ENCODE results near the gene ARID1B.
A peak's percentile ranks its signal among the peaks of the same experiment; 100 is the strongest.

Gene ARID1B

DNA sequence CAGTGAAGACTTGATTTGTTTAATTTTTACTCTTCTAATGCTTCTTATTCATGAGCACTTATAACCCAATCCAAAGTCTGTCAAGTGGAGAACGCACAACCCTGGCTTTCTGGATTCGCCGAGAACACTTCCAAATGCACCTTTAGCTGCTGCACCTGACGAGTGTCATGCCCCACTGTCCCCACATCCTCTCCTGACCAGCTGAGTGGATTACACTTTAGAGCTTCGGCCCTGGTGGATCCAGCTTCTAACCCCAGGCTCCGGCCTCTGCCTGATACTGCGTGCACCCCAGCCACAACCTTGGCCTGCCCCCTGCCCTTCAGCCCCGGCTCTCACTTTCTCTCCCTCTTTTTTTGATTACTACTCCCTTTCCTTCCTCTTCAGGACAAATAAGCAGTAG is 287.3 kb downstream of the ARID1B start:
- DNase-seq: no peak

DNA sequence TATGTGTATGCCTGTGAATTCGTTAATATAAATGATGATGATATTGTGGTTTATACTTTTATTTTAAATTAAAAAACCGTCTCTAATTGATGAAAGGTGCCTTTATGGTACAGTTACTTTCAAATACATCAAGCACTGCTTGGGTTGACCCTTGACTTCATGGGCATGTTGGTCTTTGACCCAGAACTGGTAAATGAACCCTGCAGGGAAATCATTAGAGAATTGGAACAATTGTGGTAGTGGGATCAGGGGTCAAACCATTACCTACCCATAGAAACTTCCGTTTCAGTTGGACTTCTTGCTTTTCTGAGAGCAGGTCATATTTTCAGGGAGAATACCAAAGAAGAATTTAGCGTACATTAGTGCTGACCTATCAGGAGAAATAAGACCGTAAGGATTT is 288.2 kb downstream of the ARID1B start:
- no peak for DNase-seq

DNA sequence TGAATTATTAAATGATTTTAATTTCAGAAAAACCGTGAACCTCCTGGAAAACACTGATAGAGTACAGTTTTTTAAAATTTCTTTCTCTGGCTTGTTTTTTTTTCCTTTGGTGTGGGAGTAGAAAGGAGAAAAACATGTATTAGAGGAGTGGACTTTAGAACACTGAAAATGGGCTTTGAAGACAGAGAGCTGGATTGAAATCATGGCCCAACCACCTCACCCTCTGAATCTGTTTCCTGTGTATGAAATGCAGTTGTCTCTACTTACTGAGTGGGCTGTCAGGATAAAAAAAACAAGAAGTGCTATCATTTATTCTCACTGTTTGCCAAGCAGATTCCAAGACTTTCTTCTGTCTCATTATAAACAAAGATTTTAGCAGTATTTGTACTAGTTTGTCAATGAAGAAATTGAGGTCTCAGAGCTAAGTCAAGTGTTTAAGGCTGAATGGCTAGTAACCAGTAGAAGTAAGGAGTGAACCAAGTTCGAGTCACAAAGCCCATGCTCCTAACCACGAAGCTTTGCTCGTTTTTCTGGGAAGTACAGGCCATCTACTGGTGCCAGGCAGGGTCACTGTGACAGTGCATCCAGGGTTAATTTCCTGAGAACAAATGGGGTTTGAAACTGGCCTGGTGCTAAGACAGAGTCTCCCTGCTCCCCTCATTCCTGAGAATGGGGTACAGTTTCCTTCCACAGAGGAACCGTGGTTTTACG is 289.8 kb downstream of the ARID1B start:
- peak; percentile 8 to 9 for DNase-seq

DNA sequence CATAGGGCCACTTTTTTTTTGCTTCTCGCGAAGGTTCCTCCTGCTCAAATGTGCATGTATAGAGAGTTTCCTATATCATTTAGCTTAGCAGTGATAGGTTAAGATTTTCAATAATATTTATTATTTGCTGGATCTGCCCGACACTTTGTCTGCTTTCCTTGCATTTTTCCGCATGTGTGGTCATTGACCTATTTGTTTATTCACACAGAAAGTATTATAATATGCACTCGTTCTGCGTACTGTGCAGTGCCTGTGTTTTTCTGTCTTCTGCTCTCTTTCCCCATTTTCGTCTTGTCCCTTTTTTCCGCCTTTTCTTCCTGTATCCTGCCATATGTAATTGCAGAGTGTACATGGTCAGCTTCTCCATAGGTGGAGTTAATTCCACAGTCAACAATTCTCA is 290.3 kb downstream of the ARID1B start:
- DNase-seq: no peak

DNA sequence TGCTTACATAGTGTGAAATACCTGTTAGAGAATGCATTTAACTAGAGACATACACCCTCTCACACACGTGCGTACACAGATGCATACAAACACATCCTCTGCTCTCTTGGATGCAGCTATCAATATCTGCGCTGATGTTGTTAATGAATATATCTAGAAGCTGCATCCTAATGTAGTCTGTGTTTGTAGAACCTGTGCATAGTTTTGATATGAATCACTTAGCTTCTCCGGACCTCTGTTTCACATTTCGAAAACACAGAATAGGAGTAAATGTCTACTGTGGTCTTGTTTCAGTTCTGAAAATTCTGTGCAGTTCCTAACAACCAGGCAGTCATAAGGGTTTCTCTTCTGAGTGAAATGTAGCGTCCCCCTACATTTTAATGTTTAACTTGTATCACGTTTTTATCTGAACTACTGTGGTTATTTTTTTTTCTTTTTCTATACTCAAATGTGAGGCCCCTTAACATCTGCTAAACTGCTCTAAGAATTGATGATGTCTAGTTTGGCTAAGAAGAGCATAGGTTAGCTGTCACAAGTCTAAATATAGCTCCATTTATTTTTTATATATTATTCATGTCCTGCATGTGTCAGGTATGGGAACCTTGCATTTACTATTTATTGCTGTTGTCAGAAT is 291.6 kb downstream of the ARID1B start:
- no peak for DNase-seq

DNA sequence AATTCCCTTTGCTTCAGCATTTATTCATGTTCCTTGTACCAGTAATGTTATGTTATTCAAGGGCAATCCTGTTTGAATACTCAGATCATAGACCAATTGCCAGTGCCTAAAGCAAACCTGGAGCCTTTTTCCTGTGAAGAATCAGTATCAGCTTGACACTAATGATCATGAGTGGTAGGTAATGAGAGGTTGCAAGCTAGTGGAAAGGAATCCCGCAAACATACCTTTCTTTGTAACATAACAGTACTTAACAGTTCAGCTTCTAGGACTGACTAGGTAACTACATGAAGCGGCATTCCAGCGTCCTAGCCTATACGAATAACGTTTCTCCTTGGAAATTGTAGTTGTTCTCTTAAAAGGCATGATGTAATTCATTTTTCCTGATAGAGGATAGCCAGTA is 292.4 kb downstream of the ARID1B start:
- DNase-seq: no peak

DNA sequence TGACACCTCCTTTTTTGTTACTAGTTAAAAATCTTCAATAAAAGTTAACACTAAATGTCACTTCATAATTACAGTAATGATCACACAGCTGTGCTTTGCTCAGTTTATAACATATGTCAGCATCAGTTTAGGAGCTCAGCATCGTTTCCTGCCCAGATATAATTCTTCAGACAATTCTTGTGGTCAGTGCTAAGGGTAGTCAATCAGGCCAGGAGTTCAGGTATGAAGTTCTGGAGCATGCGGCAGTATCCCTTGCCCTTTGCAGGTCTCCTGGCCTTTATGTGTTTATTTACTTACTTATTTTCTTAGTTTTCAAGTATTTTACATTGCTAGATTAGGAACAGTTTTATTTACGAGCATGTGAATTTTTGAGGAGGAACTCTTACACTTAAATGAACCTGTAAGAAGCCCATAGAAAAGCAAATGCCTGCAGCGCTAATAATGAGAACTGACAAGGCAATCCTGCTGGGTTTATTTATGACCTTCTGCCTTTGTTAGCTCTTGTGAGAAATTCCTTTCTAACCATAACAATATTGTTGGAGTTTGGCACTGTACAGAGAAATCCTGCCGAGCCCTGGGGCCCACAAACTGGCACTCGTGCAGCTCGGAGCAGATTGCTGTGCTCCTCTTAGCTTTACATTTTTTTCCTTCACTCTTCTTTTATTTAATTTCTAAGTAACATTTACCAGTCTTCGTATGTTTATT is 293.4 kb downstream of the ARID1B start:
- DNase-seq: no peak

DNA sequence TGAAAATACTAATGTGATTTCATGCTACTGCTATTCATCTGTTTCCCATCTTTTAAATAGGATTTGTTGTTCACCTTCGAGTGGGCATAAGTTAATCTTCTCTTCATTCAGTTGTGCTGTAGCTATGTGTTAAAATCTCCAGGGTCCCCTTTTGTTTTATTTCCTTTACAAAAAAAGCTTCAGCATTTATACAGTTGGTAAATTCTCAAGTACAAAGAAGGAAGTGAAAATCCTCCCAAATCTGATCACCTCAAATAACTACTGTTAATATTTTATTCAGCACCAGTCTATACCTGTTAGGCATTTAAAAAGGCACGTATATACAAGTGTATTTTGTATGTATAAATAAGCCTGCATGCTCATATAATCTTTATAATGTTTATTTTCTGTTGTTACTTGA is 294.9 kb downstream of the ARID1B start:
- no peak for DNase-seq

DNA sequence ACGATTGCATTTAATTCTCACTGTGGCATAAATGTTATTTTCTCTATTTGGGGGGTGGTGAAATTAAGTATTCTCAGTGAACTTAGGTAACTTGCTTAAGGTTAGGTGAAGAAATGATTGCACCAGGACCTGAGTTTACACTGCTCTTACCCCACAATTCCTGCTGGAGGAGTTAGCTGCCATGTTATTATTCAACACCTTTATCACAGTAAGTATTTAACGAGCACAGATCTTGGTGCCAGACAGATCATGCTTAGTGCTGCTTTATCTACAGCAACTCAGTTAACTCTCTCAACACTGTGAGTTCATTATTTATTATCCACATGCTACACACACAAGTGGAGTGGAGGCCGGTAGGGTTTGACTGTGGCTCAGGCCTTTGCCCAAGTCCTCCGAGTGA is 296.4 kb downstream of the ARID1B start:
- no peak for DNase-seq

DNA sequence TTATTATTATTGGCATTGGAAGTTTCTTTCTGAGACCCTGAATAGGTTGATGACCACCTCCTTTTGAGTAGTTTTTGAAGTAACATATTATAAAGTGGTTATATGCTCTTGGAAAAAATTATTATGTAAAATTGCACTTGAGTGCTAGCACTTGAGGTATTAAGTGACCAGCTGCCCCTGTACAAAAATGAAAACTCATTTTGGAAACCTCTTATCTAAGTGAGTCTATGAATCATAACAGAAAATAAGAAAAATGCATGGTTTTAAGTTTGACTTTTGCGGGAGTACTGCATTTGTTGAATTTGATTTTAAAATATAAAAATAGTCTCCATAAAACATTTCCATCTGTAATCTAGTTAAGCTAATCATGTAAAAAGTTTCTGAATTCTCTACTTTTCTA is 297.8 kb downstream of the ARID1B start:
- DNase-seq: no peak

DNA sequence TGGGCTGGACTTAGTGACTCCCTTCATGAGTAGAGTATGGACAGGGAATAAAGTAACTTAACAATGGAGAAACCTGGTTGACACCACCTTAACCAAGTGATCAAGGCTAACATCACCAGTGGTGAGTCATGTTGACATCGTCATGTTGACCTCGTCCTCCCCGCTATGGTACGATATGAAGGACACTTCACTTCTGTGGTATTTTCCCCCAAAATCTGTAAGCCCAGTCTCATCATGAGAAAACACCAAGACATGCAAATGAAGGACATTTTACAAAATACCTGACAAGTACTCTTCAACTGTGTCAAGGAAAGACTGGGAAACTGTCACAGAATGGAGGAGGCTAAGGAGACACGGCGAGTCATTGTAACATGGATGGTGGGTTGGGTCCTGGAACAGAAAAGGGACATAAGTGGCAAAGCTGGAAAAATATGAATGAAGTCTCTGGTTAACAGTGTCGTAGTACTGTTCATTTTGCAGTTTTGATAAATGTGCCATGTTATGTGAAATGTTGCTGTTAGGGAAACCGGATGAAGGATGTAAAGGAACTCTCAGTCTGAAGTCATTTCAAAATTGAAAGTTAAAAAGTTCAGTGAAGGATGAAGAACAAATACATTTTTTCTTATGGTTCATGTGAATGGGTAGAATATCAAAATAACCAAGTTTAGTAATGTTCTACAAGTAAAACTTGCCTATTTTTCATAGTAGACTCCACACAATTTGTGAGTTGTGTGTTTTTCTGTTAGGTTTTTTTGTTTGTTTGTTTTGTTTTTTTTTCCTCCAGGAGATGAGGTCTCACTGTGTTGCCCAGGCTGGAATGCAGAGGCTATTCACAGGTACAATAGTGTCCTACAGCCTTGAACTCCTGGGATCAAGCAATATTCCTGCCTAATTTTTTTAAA is 298.6 kb downstream of the ARID1B start:
- peak in 1 of 2 donors; percentile 2 for DNase-seq

DNA sequence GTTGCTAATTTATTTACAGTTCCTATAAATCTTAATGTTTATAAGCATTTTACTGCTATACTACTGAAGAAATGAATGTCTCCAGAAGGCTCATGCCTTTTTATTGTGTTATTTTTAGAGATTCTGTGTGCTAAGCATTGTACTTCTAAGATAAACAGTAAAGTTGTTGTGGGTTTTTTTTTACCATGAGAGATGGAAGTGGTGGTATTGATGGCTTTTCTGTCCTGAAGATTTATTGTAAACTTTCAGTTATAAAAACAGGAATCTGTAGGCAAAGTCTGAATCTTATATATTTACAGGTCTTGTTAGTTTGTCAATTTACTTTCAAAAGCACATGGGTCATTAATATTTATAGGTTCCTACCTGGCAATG is 299.3 kb downstream of the ARID1B start:
- DNase-seq: no peak

DNA sequence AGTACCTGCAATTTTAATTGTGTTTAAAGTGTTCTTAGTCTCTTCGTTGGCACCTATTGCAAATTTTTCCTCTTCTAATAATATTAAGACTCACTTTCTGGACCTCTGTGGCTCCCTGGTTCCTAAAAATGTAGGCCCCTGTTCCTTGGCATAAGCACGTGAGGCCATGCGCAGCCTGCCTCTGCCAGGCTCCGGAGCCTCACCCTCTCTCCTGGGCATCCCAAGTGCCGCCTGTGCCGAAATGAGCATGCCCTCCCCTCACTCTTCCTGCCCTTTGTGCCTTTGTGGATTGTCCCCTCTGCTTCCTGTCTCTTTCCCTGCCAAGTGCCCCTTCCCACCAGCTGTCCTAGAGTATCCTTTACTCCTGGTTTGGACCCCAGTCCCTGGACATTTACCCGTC is 300.1 kb downstream of the ARID1B start:
- no peak for DNase-seq

DNA sequence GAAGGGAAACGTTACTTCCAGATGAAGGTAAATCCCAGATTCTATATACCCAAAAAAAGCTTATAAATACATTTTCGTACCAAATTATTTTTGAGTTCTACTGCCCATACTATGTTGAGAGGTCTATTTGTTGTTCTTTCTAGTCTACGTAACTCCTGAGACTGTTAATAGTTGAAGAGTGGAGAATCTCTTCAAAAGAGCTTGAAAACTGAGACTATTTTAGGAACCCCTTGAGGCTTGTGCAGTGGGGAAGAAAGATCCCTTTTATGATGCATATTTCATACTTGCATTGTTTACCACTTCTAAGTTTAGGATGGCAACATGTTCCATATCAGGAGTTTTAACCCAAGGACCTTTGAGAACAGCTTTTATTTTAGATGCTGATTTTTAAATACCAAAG is 301.1 kb downstream of the ARID1B start:
- DNase-seq: no peak

DNA sequence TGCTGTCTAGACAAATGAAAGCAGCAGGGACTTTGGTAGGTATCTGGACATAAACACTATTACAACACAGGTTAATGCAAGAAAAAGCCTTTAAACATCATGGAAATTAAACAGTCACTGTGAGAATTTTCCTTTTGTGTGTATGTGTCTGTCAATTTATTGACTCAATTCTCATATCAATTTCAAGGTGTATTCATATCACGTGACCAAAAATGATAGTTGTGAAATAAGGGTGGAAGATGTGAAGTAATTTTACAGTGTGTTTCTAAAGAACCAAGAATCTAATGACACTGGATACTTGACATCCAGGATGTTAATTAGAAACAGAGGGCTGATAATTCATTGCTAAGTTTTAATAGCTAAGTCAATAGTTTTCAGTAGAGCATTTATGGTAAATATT is 302.1 kb downstream of the ARID1B start:
- DNase-seq: no peak

DNA sequence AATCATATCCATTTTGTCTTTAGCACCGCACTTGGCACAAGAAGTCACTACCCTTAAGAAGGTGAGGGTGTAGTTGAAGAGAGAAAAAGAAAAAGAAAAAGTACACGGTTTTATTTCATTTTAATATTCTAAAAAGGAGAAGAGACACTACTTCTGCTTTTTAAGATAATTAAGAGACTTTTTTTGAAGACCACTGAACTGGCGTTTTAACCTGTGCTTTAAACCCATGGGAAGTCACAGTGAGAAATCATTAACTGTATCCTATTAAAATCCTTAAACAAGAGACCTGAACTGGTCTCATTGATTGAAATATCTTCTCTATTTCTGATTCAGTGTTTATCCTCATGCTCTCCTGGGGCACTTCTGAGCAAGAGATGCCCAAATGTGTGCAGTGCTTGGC is 302.6 kb downstream of the ARID1B start:
- DNase-seq: no peak

DNA sequence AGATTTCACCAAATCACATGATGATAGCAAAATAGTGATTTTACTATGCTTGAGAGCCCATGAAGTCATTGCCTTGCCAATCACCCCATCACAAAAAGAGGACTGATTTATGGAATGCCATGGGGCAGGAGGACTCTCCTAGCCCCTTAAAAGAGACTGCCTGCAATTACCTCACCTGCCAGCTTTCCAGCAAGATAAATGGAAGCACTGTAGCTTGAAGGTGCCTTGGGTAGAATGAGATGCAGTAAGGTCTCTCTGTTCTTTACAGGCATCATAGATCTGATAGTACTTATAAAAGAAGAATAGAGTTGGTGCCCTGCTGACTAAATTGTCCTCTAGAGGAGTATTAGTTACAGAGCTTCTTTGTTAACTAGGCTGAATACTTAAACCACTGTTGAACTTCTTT is 303.8 kb downstream of the ARID1B start:
- DNase-seq: no peak

DNA sequence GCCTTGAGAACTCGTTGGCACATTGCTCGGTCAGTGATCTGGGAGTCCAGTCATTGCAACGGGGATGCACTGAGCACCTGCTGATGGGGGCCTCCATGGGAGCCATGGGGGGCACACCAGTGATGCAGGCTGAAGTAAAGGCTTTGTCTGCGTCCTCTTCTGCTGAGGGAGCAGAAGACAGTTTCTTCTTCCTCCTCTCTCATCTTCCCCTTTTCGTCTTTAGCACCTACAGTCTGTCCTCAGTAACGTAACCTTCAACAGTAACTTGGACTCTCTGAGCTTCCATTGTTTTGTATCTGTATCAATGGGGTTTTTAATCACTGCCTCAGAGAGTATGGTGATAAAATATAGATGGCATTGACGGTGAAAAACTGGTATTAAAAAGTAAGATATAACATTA is 306.2 kb downstream of the ARID1B start:
- DNase-seq: no peak

DNA sequence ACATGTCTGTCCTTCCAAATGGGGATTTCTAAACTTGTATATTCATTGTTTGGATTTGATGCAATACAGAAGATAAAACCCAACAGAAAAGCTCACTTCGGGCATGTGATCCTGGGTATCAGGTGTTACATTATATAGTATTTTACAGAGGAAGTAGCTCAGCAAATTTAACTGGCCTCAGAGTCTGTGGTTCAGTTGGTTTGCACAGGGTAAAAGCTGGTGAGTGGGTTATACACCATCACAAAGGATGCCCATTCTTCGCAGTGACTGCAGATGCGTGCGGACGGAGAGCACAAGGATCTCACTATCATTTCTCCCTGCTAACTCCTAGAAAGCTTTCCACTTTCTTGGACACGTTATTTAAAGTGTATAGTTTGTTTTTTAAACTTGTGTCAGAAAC is 309.5 kb downstream of the ARID1B start:
- no peak for DNase-seq

DNA sequence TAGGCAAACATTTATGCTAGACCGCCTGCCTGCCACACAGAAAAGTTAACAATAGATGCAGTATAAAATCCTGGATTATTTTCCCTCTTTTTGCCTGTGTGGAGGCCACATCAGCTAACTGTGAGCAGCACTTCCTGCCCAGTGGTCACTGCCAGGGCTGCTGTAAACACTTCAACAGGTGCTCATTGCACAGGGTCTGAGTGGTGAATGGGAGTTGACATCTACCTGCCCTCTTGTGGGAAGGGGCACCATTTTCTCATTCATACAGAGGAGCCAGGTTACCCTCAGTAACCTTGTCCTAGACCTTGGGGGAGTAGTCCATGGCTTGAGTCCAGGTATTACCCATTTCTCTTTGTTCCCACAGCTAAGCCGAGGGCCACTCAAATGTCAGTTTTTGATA is 310.8 kb downstream of the ARID1B start:
- no peak for DNase-seq

DNA sequence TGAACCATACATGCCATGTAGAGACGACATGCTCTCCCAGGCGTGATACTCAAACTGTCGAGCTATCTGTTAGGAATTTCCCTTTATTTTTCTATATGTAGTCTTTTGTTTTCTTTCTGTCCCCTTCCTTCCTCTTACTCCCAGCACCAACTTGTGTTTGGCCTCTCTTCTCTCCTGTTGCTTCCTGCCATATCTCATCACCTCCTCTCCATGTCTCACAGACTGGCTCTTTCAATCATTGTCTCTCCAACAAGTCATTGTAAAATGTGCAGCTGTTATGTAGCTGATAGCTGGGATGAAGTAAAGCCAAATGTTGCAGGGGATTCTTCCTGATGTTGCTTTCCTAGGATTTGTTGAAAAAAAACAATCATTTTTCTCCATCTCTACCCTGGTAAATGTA is 311.7 kb downstream of the ARID1B start:
- no peak for DNase-seq

DNA sequence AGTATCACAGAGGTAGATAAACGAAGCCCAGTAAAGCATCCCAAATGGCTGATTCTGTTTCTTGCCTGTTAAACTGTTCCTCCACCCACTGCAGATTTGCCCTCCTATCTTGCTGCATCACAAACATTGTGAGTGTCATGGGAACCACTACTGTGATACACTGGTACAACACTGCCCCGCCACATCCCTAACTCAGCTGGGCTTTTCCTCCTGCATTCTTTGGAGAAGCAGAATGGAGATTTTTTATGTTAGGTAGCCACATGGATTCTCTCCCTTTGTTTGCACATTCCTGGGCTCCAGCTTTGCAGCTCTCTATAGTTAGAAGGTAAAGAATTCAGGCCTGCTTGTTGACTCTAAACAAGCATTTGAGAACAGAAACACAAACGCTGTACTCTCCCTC is 312.1 kb downstream of the ARID1B start:
- no peak for DNase-seq

DNA sequence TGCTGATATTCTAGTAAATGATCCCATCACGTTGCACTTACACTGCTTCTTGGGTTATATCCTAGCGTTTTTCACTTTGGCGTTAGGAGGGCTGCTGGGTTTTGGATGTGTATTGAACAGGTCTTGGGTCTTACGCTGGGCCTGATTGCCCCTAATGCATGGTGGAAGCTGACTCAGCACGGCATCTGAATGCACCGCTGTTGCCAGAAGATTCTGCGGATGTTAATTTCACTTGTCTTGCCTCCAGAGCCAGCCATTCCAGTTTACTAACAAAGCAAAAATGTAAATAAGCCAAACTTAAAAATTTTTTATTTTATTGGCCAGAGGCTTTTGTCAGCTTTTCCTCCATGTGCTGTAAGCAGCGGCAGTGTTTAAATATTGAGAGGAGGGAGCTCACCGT is 312.7 kb downstream of the ARID1B start:
- DNase-seq: no peak

All from inflammatory macrophage treated with lipopolysaccharide for 1 hour (primary cell).